Activated CD4-positive, alpha-beta T cell treated with anti-CD3 and anti-CD28 coated beads, Interleukin-2, amount 50 U/mL, for 1 hour (primary cell): ENCODE data around the gene RPS6KC1.
"Not testable (repeated sequence)": the region's sequence is repeated elsewhere in the genome, so short reads cannot be mapped to it uniquely, and the experiment has no call there.

Experiments used
- DNase-seq: peaks from one replicate; pipeline ENCODE4 v3.0.0-alpha.2; 2020

RPS6KC1 gene

DNA sequence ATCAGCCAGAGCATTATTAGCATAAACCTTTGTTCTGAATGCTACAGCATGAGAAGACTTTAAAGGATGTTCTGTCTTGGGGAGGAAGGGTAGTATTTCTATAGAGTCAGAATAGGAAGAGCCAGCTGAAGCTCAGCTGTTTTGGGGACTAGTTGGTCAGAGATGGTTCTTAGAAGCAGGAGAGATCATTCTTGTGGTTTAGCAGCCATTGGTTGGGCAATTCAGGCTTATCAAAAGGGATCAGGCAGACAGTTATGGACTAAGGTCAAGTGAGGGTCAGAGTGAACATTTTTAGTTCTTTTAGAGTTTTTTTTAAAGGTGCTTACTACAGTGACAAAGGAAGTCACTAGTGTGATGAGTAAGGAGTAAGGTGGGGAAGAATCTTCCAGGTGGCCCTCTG, 245.5 kb downstream of the RPS6KC1 start:
- no peak for DNase-seq

DNA sequence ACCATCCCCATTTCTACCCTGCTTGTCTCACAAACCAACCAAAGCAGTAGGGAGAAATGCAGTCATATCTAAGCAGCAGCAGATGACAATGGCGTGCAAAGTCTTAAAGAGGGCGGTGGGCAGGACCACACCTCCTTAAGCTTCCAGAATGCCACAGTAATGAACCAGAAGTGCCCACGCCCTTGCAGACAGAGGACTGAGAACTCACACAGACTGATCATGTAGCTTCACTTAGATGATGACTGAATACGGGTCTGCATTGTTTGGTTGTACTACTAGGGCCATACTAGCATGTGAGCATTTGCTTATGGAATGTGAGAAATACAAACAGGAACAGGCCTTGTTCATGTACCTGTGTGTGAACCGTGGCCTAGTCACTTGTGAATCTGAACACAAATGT, 246.0 kb downstream of the RPS6KC1 start:
- DNase-seq, result no peak

DNA sequence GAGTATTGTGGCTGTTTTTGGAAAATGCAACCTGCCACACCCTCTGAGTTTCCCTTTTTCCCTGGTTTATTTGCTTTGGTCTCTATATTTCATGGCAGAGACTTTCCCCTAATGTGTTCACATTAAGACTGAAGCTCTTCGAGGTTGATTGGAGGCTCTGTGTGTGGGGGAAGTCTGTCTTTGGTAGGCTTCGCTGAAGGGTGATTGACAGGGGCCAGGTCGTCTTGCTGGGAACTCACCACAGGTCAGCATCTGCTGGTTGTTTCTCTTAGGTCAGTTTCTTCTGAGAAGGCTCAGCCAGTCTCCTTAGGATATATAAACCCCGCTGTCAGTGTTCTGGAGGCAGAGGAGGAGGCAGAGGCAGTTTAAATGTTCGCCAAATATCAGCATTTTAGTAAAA, 249.4 kb downstream of the RPS6KC1 start:
- no peak for DNase-seq

DNA sequence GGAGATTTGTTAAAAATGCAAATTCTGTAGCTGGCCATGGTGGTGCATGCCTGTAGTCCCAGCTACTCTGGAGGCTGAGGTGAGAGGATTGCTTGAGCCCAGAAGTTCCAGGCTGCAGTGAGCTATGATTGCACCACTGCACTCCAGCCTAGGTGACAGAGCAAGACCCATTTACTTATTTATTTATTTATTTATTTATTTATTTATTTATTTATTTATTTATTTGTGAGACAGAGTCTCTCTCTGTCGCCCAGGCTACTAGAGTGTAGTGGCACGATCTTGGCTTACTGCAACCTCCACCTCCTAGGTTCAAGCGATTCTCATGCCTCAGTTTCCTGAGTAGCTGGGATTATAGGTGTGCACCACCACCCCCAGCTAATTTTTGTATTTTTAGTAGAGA, 250.5 kb downstream of the RPS6KC1 start:
- not testable (repeated sequence) for DNase-seq

DNA sequence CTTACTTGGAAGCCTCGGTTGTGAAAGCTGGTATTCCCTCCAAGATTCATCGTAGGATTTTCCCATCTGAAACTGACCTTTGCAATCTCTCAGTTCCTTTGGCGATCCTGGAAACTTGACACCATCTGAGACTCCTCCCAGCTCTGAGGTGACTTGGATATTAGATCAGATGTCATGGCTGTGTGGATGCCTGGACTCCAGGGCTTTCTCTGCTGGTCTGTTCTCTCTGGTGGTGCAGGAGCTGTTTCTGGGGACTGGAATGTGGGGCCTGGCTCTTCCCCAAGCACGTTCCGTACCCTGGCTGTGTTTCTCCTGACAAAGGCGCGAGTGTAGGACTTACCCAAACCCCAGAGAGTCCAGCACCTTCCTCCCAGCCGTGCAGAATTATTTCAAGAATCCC, 252.2 kb downstream of the RPS6KC1 start:
- DNase-seq, result no peak

DNA sequence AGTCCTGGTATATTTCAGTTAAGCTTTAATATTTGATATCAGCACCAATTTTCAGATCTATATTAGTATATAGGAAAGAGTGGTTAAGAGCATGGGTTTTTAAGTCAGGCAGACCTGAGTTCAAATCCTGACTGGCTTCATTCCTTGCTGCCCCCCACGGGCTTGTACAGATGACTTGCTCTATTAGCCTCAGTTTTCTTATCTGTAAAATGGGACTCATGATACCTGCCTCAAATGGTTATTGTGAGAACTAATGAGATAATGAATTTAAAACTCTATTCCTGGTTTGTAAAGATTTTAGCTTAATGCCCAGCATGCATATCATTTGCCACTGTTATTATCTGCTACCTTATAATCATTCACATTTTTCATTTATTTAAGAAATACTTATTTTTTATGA, 264.5 kb downstream of the RPS6KC1 start:
- no peak for DNase-seq

DNA sequence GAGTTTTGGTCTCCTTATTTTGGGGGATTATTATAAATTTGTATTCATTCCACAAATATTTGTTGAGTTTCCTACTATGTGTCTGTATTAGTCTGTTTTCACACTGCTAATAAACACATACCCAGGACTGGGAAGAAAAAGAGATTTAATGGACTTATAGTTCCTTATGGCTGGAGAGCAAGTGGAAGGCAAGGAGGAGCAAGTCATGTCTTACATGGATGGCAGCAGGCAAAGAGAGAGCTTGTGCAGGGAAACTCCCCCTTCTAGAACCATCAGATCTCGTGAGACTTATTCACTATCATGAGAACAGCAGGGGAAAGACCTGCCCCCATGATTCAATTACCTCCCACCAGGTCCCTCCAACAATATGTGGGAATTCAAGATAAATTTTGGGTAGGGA, 267.4 kb downstream of the RPS6KC1 start:
- not testable (repeated sequence) for DNase-seq

DNA sequence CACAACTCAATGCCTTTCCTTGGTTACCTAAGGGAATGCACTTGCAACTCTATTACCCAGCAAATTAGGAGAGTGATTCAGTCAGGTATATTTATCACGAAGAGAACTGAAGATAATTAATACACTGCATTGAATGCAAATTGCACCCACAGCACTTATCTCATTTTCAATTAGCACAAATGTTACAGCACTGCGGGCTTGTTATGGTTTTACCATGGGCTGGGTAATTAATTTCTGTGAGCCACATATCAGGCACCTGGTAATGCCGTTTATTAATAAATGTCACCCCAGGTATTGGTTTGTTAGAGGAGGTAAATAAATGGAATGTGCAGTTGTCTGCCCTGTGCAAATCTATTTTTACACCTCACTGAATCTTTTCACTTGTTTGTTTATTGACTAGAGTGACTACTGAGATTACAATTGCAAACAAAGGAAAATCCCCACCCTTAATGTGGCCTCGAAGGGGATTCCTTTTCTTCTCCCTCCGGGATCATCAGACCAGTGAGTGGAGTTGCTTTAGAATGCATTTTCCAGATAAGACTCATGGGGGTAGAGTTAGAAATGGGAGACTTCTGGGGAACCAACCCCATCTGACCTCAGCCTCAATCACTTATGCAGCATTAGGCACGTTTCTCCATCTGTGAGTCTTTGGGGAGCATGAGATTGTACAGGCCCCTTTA, 269.3 kb downstream of the RPS6KC1 start:
- no peak for DNase-seq
